Osteocyte (in vitro differentiated cells): ENCODE results near the gene AQP12B. TPM values are rescaled to one million over a fixed set of nuclear protein-coding genes. Genes with fewer than 3 reads are reported as not detected.

Source experiments
- DNase-seq: peaks from one replicate; pipeline ENCODE4 v3.0.0; 2021; ENCODE audit warnings: mixed read lengths; ENCODE audit not compliant: unreplicated experiment; ENCODE audit errors: extremely low spot score
- H3K27ac Mint-ChIP-seq: one replicate; pipeline ENCODE4 v1.8.0; 2021; ENCODE audit warnings: mild to moderate bottlenecking, mixed read lengths; ENCODE audit not compliant: unreplicated experiment
- H3K27me3 Mint-ChIP-seq: one replicate; pipeline ENCODE4 v1.8.0; 2021; ENCODE audit warnings: mixed read lengths; ENCODE audit not compliant: unreplicated experiment
- H3K36me3 Mint-ChIP-seq: one replicate; pipeline ENCODE4 v1.8.0; 2021; ENCODE audit warnings: mixed read lengths; ENCODE audit not compliant: unreplicated experiment
- H3K4me1 Mint-ChIP-seq: one replicate; pipeline ENCODE4 v1.8.0; 2021; ENCODE audit warnings: mixed read lengths; ENCODE audit not compliant: unreplicated experiment
- H3K4me3 Mint-ChIP-seq: one replicate; pipeline ENCODE4 v1.8.0; 2021; ENCODE audit warnings: mild to moderate bottlenecking, moderate library complexity, mixed read lengths; ENCODE audit not compliant: unreplicated experiment
- H3K9me3 Mint-ChIP-seq: one replicate; pipeline ENCODE4 v1.8.0; 2021; ENCODE audit warnings: mixed read lengths; ENCODE audit not compliant: unreplicated experiment
- total RNA-seq: library from RNA; stranded (reverse); gene quantifications from 2 replicates; pipeline ENCODE4 v1.2.1, GENCODE V29; 2021
- TF ChIP-seq, protein P1 (sequence below): fragments of 200-600 bp; sonication (generic); IDR thresholded peaks from 2 replicates; pipeline ENCODE4 v1.5.0; 2021; ENCODE audit warnings: antibody characterized with exemption, mild to moderate bottlenecking, moderate library complexity

The AQP12B gene
- total RNA-seq, 1 donor from 2014 or later: not detected

DNA sequence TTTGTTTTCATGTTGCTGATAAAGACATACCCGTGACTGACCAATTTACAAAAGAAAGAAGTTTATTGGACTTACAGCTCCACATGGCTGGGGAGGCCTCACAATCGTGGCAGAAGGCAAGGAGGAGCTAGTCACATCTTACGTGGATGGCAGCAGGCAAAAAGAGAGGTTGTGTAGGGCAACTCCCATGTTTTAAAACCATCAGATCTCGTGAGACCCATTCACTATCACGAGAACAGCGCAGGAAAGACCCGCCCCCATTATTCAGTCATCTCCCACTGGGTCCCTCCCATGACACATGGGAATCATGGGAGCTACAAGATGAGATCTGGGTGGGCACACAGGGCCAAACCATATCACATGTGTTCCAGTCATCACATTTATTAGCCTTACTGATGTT lies 25.8 kb upstream of the AQP12B start:
- no peaks in the 10 kb centered on the region for H3K4me1 Mint-ChIP-seq
- DNase-seq: no peak
- H3K9me3 Mint-ChIP-seq: no peaks in the 10 kb centered on the region
- TF ChIP-seq, protein P1, sequence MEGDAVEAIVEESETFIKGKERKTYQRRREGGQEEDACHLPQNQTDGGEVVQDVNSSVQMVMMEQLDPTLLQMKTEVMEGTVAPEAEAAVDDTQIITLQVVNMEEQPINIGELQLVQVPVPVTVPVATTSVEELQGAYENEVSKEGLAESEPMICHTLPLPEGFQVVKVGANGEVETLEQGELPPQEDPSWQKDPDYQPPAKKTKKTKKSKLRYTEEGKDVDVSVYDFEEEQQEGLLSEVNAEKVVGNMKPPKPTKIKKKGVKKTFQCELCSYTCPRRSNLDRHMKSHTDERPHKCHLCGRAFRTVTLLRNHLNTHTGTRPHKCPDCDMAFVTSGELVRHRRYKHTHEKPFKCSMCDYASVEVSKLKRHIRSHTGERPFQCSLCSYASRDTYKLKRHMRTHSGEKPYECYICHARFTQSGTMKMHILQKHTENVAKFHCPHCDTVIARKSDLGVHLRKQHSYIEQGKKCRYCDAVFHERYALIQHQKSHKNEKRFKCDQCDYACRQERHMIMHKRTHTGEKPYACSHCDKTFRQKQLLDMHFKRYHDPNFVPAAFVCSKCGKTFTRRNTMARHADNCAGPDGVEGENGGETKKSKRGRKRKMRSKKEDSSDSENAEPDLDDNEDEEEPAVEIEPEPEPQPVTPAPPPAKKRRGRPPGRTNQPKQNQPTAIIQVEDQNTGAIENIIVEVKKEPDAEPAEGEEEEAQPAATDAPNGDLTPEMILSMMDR: no peak
- no peak overlapping the region for H3K4me3 Mint-ChIP-seq
- peaks cover 40% of the 10 kb centered on the region for H3K27me3 Mint-ChIP-seq
- H3K36me3 Mint-ChIP-seq: no peaks in the 10 kb centered on the region
- no peak overlapping the region for H3K27ac Mint-ChIP-seq

DNA sequence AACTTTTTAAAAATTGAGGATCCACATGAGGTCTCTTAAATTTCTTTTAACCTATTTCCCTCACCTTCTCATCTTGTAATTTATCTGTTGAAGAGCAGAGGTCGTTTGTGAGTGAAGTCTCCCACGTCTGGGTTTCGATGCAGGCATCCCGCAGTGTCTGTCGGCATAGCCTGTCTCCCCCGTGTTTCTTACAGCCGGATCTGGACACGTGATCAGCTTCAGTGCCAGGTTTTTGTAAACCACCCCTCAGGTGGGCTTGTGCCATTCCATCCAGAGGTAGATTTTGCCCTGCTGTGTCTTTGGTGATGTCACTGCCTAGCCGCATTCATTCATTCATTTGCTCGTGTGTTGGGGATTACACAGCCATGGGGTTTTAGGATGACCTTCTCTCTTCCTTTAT lies 25.1 kb upstream of the AQP12B start:
- DNase-seq: no peak
- Mint-ChIP-seq H3K27me3 (peaks cover 40% of the 10 kb centered on the region), H3K9me3 (no peaks in the 10 kb centered on the region), H3K4me1 (no peaks in the 10 kb centered on the region), H3K36me3 (no peaks in the 10 kb centered on the region), H3K4me3 (no peak overlapping the region), H3K27ac (no peak overlapping the region)
- TF ChIP-seq, protein P1: no peak

DNA sequence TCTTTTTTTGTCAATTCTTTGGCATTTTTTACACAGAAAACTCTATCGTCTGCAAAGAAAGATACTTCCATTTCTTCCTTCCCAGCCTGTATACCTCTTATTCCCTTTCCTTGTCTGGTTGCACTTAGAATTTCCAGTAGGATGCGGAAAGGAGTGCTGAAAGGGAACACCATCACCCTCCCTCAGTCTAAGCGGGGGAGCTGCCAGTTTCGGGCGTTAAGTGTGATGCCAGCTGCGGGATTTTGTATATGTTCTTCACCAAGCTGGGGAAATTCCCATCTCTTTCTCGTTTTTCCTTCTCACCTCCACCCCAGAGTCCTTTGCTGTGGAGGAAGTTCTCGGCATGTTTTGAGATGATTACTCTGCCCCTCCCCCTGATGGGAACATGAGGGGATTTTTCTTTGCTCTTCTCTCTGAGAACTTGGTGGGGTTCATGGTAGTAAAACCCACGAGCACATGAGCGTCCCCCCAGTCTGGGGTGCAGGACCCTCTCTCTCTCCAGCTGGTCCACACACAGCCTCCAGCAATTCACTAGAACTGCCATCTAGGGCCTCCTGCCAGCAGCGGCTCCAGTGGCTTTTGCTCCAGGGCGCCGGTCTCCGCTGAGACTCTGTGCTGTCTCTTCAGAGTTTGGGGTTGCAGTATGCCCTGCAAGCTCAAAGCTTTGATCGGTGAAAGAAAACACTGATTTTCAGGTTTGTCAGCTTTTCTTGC lies 24.5 kb upstream of the AQP12B start:
- no peak for DNase-seq
- no peaks in the 10 kb centered on the region for H3K36me3 Mint-ChIP-seq
- TF ChIP-seq, protein P1: no peak
- H3K9me3 Mint-ChIP-seq: no peaks in the 10 kb centered on the region
- no peak overlapping the region for H3K4me3 Mint-ChIP-seq
- H3K4me1 Mint-ChIP-seq: no peaks in the 10 kb centered on the region
- no peak overlapping the region for H3K27ac Mint-ChIP-seq
- peaks cover 40% of the 10 kb centered on the region for H3K27me3 Mint-ChIP-seq

DNA sequence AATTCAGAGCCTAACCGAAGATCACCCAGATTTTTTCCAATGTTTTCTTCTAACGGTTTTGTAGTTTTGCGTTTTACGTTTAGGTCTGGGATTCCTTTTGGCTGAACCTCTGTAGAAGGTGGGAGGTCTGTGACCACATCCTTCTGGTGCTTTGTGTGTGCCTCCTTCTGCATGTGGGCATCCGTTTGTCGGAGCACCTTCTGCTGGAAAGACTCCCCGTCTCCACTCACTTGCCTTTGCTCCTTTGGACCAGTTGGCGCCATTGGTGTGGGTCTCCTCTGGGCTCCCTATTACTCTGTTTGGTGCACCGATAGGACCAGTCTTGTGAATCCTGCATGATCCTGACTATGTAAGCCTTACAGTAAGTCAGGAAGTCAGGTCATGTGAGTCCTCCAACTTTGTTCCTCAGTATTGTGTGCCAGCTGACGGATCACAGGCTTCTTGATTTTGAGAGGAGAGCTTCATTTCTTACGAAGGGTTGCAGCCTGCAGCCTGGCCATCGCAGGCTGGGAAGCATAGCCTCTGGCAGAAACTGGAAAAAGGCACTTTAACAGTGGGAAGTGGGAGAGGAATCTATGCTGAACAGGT lies 22.6 kb upstream of the AQP12B start:
- H3K9me3 Mint-ChIP-seq: no peaks in the 10 kb centered on the region
- no peak overlapping the region for H3K4me3 Mint-ChIP-seq
- no peaks in the 10 kb centered on the region for H3K36me3 Mint-ChIP-seq
- TF ChIP-seq, protein P1: no peak
- no peak overlapping the region for H3K27ac Mint-ChIP-seq
- H3K27me3 Mint-ChIP-seq: peaks cover 40% of the 10 kb centered on the region
- DNase-seq: no peak
- H3K4me1 Mint-ChIP-seq: no peaks in the 10 kb centered on the region

DNA sequence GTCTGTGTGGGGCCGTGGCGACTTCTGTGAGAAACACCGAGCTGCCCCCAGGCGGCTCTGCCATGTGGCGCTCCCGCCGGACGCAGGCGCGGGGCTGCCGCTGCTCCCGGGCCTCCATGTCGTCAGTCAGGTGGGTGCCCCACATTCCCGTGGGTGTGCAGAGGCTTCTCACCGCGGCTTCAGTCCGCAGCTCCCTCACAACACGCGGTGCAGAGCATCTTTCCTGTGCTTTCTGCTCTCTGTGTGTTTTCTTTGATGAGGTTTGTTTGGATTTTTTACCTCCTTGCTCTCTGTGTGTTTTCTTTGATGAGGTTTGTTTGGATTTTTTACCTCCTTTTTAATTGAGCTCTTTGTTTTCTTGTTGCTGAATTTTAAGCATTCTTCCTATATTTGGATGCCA lies 22.0 kb upstream of the AQP12B start:
- TF ChIP-seq, protein P1: no peak
- peaks cover 40% of the 10 kb centered on the region for H3K27me3 Mint-ChIP-seq
- no peaks in the 10 kb centered on the region for H3K36me3 Mint-ChIP-seq

More for the DNA sequence above, 22.0 kb upstream of the AQP12B start:
- no peaks in the 10 kb centered on the region for H3K4me1 Mint-ChIP-seq
- H3K27ac Mint-ChIP-seq: no peak overlapping the region
- no peak for DNase-seq
- no peak overlapping the region for H3K4me3 Mint-ChIP-seq
- H3K9me3 Mint-ChIP-seq: no peaks in the 10 kb centered on the region
